ENCODE data around the gene DCTN2.
"Not testable (repeated sequence)": the region's sequence is repeated elsewhere in the genome, so short reads cannot be mapped to it uniquely, and the experiment has no call there.

DNA sequence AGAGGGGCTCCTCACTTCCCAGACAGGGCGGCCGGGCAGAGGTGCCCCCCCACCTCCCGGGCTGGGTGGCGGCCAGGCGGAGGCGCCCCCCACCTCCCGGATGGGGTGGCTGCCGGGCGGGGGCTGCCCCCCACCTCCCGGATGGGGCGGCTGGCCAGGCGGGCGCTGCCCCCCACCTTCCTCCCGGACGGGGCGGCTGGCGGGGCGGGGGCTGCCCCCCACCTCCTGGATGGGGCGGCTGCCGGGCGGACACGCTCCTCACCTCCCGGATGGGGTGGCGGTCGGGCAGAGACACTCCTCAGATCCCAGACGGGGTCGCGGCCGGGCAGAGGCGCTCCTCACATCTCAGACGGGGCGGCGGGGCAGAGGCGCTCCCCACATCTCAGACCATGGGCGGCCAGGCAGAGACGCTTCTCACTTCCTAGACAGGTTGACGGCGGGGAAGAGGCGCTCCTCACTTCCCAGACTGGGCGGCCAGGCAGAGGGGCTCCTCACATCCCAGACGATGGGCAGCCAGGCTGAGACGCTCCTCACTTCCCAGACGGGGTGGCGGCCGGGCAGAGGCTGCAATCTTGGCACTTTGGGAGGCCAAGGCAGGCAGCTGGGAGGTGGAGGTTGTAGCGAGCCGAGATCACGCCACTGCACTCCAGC, 51.8 kb downstream of the DCTN2 start:
- TF ChIP-seq EZH2 (IDR thresholded peaks at IDR 0.05; ENCODE audit: insufficient read depth, poor library complexity, severe bottlenecking); EZH2phosphoT487 (IDR thresholded peaks at IDR 0.05; ENCODE audit: insufficient read depth, low read depth): not testable (repeated sequence)
